GM12874 (cell line): ENCODE data around the gene TOP2B.

ENCODE experiments used
- CTCF ChIP-seq: IDR thresholded peaks from 2 replicates; pipeline ENCODE4 v1.5.1; 2011; ENCODE audit warnings: low read depth, mild to moderate bottlenecking, control low read depth, low read length, moderate library complexity; ENCODE audit not compliant: insufficient read depth

Gene TOP2B

GRCh38 chr3:25658836-25659235 is 5.9 kb downstream of the TOP2B start:
- TF ChIP-seq CTCF: no peak

- TF ChIP-seq CTCF: no peak
These were observed 7.4 kb downstream of the TOP2B start for GRCh38 chr3:25657293-25657692.

GRCh38 chr3:25655659-25656058 is 9.0 kb downstream of the TOP2B start:
- TF ChIP-seq CTCF: no peak

- TF ChIP-seq CTCF: no peak
These were observed 10.1 kb downstream of the TOP2B start for GRCh38 chr3:25654576-25654975.

GRCh38 chr3:25653322-25653721 is 11.4 kb downstream of the TOP2B start:
- TF ChIP-seq CTCF: no peak

GRCh38 chr3:25652921-25653320 is 11.8 kb downstream of the TOP2B start:
- TF ChIP-seq CTCF: no peak

GRCh38 chr3:25648925-25649830 is 15.5 kb downstream of the TOP2B start:
- TF ChIP-seq CTCF: no peak
